OCI-M2 (cell line): Measurements from ENCODE around the gene LMAN2L.
"Not testable (repeated sequence)": the region's sequence is repeated elsewhere in the genome, so short reads cannot be mapped to it uniquely, and the experiment has no call there.

Experiments
- DNase-seq: peaks from one replicate; lab custom pipeline; 2025; ENCODE audit not compliant: unreplicated experiment; lab: John Stamatoyannopoulos, UW

LMAN2L gene

DNA sequence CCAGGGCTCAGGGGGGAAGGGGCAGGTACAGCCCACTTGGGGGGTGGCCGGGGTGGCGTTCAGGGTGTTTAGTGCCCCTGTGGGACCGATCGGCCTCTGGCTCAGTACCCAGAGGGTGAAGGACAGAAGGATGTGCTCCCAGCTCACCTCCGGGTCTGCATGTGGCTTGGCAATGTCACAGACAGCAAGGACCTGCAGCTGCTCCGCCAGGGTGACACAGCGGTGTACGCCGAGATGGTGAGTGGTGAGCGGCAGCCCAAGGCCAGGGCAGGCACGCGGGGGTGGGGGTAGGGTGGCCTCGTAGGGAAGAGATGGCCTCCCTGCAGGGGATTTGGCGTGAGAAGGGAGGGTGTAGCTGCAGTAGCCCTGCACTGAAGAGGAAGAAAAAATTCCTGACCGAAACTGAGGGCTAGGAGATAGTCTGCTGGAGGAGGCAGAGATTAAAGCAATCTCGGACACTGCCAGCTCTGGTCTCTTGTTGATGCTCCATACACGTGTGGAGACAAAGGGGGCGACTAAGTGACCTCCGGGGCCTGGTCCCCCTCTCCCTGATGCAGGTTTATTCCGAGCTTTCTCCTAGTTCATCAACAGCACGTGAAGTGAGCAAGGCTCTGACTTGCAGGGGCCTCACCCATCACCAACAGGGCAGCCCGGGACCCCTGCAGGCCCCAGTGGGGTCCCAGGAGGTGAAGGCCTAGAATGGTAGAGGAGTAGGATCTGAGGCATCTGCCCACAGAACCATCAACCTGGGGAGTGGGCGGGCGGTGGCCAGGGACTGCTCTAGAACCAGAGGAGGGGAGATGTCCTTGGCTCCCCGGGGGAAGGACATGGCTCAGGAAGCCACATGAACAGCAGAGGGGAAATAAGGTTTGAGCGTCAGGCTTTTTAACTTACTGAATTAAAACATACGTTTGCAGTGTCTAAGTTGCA is 51.9 kb downstream of the LMAN2L start:
- DNase-seq = no peak

DNA sequence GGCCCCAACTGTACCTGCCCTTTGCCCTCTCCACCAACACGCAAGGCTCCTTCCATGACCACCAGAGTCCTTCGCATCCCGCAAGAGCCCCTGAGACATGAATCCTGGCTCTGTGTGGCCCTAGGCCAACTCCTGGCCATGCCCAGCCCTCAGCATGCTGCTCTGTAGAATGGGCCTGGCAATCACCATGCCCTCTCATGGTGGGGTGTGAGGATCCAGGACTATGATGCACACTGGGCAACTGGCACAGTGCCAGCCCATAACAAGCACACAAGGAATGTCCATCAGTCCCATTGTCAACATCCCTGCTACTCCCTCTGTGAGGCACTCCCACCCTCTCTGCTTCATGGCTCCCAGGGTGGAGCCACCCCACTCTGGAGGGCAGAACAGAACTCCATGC is 52.6 kb downstream of the LMAN2L start:
- DNase-seq = no peak

DNA sequence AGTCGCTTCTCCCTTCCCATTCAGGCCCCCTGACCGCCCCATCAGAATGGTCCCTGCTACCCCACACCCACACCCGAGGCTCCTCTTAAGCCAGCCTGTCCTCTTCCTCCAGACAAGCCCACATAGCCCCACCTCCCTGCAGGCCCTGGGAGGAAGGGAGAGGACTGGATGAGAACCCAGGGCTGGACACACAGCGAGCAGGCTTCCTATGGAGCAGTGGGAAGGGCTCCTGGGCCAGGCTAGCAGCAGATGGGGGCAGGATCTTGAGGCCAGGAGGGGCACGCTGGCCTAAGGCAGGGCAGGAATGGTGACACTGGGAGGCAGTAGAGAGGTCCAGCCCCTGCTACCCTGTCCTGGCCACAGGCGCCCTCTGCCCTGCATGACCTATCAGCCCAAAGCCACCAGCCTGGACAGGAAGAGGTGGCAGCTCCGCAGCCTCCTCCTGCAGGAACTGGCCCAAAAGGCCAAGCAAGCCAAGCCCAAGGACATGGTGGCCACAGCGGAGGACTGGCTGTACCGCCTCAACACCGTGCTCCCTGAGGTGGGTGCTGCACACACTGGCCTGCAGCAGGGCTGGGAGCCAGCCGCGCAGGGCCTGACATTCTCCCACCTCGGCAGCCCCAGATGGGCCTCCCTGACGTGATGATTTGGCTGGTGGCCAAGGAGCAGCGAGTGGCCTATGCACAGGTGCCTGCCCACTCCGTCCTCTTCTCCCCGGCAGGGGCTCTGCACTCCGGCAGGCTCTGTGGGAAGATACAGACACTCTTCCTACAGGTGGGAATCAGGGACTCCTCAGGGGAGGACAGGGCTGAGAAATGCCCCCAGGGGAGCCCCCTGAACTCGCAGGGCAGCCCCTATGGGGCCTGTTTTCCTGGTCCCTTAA is 54.0 kb downstream of the LMAN2L start:
- no peak for DNase-seq

DNA sequence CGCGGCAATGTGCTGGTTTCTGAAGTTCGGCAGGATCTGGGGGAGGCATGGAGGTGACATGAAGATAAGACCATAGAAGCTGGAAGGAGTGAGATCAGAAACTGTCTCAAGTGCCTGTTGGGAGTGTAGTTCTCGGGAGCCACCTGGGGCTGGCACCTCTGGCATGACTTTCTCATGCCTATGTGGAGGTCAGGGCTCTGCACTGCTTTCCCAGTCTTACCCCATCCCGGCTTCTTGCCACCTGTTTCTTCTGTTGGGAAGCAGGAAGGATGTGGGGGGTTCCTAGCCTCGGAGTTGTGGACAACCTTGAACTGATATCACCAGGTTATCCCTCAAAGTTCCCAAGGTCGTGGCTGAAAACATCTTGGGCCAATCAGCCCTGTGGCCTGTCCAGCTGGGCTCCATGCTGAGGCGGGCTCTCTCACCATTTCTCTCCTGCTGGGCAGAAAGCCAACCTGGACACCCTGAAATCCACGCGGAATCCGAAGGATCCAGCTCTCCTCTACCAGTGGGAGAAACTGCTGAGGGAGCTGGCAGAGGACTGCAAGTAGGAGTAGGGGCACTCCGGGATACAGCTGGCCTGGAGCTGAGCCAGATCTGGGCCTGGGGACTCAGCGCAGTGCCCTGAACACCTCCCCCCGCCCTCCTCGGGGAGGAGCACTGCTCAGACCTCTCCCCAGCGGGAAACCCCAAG is 54.8 kb downstream of the LMAN2L start:
- DNase-seq = no peak

DNA sequence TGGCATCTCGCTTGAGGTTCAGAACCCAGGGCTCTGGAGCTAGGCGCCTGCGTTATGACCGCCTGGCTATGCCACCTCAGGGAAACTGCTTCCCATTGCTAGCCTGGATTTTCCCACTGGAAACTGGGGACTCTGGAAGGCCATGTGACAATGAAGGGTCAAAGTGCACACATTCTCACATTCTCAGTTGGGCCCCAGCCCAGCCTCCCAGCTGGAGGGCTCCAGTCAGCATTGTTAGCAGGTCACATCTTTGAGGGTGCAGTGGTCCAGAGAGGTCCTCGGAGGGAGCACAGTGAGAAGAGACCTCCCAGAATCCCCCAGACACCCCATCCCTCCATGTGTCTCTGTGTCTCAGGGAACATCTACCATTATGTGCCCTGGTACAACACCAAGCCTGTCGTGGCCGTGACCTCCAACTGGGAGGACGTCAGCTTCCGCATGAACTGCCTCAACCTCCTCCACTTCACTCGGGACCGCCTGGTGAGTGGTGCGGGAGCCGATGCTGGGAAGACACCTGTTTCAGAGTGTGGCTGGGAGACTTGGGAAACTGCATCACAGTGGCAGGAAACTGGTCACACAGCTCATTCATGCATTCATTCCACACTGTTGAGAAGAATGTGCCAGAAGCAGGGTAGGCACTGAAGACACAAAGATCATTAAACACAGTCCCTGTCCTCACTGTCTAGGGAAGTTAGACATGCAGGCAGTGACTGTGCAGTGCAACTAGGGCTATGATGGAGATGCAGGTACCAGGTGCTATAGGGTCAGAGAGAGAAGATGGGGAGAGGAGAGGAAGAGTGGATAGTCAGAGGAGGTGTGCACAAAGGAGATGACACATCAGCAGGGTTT is 55.7 kb downstream of the LMAN2L start:
- no peak for DNase-seq

DNA sequence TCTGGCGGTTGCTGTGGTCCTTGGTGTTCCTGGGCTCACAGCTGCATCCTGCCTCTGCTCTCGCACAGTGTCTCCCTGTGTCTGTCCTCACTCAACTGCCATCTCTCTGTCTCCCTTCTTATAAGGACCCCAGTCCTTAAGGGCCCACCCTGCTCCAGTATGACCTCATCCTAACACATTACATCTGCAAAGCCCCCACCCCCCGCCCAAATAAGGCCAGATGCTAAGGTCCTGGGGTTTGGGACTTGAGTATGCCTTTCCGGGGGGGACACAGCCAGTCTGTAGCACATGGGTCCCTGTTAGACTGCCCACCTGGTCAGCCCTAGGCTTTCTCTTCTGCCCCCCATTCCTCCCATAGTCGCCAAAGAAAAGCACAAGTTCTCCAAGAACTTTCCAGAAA is 56.6 kb downstream of the LMAN2L start:
- DNase-seq = no peak

DNA sequence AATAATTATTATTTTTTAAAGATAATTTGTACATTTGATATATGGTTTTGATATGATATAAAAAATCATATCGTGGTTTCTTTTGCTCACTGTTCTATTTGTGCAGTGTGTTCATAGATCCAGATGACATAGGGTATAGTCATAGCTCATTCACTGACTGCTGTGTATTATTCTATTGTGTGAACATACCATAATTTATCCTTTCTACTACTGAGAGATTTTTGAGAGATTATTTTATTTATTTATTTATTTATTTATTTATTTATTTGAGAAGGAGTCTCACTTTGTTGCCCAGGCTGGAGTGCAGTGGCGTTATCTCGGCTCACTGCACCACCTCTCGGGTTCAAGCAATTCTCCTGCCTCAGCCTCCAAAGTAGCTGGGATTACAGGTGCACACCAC is 58.3 kb downstream of the LMAN2L start:
- DNase-seq = no peak

DNA sequence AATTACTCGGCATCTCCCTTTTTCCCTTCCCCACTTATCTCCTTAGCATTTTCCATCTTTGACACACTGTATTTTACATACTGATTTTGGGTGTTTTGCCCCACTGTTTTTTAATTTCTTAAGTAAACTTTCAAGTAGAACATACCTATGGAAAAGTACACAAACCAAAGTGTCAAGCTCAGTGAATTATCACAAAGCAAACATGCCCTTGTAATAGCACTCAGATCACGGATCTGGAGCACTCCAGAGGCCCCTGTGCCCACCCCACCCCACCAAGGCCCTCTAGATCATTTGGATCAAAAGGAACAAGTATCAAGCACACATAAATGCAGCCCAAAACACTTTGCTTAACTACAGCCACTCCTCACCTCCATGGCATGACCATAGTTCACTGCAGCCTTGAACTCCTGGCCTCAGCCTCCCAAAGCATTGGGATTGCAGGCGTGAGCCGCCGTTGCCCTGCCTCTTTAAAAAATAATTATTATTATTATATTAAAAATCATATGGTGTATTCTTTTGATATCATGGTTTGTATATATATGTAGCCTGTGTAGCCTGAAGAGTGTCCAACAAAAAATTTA is 59.2 kb downstream of the LMAN2L start:
- no peak for DNase-seq

DNA sequence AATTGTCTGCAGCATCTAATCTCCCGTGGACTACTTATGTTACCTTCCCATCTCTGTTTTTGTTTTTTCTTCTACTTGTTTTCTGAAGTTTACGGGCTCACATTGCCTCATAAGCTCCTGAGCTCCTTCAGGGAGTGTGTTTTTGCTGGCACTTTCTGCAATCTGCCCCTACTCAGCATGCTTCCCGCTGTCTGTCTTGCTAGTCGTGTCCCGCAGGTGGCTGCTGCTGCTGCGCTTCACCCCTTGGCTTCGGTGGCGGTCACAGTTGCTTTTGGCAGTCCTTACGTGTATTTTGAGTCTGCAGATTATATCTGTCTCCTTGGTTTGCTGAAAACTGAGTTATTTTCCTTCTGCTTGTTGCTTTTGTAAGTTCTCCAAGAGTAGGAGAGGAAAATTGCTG is 60.0 kb downstream of the LMAN2L start:
- no peak for DNase-seq

DNA sequence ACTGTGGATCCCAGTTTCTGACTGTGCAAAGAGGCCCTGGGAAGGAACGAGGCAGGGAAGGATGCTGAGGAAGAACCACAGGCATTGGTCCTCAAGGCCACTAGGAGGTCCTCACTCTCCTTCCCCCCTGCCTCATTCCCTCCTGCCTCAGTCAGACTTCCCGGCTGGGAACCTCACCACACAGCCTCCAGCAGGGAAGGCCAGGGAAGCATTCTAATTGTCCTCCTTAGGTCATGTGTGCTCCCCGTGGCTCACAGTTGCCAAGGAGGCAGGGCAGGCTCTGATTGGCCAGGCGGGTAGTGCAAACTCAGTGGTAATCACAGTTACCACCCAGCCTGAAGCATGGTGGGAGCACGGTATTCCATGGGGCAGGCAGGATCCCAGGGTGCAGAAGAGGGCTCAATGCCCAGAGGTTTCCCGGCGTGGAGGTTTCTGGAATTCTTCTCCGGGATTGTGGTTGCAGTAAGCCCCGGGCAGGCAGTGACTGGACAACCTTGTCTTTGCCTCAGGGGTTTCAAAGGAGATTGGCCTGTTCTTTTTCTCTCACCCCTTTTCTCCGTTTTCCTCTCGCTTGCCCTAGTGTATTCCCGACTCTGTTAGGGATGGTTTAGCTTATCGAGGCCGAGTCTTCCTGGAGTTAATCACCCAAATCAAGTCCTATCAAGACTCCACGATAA is 70.2 kb downstream of the LMAN2L start:
- DNase-seq = no peak

DNA sequence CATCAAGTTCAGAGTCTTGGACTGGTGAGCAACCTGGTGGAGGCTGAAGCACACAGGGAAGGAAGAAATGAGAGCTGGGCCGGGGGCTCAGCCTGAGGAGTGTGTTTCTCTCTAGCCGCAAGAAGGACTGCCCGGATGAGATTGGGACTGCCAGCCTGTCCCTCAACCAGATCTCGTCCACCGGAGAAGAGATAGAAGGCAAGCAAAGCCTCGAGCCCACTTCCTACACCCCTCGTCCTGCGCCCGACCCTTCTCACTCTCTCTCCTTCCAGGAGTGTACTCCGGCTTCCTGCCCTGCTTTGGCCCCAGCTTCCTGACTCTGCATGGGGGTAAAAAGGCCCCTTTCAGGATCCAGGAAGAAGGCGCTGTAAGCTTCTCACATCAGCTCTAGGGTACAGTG is 71.1 kb downstream of the LMAN2L start:
- no peak for DNase-seq

DNA sequence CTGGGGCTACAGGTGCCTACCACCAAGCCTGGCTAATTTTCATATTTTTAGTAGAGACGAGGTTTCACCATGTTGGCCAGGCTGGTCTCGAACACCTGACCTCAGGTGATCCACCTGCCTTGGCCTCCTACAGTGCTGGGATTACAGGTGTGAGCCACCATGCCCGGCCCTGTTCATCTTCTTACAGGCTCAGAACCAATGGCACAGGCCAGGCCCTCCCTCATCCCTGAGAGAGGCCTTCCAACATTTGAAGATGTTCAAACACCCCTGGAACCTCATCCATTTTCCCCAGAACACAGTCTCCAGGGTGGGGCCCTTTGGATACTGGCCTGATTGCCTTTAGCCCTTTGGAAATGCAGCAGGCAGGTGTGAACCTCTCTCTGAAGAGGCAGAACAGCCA is 74.1 kb downstream of the LMAN2L start:
- not testable (repeated sequence) for DNase-seq

DNA sequence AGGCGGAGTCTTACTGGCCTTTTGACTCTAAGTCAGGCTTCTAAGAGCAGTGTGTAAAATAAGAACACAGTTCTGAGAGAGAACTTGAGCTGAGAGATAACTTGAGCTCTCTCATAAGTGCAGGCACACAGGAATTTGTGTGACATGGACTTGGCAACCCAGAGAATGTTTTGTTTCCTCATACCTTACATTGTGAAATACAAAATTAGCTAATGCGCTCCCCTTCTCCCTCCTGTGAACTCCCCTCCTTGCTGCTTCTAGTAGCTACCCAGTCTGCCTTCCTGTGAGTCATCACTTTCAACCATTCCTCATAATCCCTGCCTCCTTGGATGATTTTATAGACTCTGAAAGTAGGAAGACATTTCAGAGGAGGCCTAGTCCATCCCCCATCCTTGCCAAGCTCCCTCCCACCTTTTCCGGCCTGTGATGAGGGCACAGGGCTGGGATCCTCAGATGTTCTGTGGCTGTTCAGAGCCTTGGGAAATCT is 74.7 kb downstream of the LMAN2L start:
- DNase-seq = no peak

DNA sequence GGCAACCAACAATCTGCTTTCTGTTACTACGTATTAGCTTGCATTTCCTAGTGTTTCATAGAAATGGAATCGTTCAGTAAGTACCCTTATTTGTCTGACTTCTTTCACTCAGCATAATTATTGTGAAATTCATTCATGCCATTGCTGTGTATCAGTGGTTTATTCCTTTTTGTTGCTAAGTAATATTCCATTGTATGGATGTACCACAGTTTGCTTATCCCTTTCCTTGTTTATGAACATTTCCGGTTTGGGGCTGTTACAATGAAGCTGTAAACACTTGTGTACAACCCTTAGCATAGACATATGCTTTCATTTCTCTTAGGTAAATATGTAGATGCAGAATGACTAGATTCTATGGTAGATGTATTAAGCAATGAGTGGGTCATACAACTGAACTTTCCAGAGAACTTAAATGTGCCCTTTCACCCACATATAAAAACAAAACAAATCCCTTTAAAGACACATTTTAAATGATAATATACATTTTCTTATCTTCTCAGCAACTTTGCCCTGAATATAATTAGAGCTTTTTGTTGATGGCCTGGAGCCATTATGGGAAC is 75.4 kb downstream of the LMAN2L start:
- no peak for DNase-seq

DNA sequence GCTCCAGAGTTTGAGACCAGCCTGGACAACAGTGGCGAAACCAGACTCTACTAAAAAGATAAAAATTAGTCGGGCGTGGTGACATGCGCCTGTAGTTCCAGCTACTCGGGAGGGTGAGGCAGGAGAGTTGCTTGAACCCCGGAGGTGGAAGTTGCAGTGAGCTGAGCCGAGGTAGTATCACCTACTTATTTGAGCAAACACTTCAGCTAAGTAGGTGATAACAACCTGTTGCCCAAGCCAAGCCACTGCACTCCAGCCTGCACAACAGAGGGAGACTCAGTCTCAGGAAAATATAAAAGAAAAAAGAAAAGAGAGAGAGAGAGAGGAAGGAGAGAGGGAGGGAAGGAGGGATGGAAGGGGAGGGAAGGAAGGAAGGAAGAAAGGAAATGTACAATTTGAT is 76.0 kb downstream of the LMAN2L start:
- DNase-seq = no peak

DNA sequence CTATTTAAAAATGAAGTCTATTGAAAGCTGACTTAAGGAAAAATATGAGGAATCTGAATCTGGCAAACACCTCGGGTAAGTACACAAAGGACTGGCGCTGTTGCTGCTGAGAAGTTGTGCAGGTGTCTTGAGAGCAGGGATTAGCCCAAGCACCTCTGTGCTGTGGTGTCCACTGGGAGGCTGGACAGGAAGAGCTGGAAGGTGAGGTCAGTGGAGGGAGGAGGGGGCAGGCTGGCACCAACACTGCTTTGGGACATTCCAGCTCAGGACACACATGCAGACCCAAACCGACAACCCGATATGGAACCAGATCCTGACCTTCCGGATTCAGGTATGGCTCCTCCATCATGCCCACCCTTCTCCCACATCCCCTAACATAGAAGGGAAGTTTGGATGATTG is 76.7 kb downstream of the LMAN2L start:
- DNase-seq = no peak

DNA sequence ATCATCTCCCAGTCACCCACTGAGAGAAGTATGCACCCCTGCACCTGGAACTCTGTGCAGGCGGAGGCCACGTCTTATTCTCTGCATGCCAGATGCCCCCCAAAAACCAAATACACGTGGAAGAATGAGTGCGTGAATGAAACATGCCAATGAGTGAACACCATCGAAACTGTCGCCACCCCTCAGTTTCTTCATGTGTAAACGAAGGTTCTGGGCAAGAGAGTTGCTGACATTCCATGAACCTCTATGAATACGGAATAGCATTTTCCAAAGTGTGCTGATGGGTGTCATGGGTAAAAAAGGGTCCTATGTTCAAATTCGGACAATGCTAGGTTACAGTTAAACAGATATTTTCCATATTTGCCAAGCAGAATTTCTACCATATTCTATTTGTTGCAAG is 77.5 kb downstream of the LMAN2L start:
- DNase-seq = no peak

DNA sequence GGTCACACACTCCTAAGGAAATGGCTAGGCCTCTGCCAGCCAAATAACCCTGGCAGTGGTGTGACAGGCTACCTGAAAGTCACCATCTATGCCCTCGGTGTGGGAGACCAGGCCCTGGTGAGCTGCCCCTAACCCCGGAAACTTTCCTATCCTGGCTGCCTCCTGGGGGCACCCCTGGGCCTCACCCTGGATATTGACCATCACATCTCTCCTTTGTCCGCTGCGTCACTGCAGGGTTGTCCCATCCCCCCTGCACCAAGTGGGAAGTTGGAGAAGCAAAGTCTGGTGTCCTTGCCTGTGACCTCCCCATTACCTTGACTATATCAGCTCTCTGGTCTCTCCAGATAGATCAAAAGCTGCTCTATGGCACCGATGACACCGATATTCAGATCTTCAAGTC is 78.5 kb downstream of the LMAN2L start:
- no peak for DNase-seq

DNA sequence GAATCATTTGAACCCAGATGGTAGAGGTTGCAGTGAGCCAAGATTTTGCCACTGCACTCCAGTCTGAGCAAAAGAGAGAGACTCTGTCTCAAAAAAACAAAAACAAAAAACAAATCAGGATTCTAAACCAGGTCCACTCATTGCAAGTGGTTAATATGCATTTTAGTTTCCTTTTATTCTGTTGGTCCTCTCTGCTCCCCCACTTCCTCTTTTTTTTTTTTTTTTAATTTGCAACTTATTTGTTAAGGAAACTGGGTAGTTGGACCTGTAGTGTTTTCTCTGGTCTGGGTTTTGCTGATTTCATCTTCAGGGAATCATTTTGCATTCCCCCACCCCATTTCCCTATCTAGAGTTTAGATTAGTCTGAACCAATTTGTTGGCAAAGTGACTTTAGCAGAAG is 83.3 kb downstream of the LMAN2L start:
- no peak for DNase-seq
